GM12891 (cell line): ENCODE results near the gene ASXL1.

Experiments
- DNase-seq: peaks from one replicate; pipeline ENCODE4 v3.0.0; 2011; ENCODE audit warnings: low spot score; ENCODE audit not compliant: insufficient read length
- FAIRE-seq: peaks from 2 replicates; lab custom pipeline; 2011; peaks lifted over from hg19 to GRCh38; lab: Jason Lieb, UNC
- PAX5 ChIP-seq: IDR thresholded peaks from 2 replicates; pipeline ENCODE4 v1.6.1; 2011; ENCODE audit warnings: low read length, moderate library complexity, mild to moderate bottlenecking; ENCODE audit not compliant: insufficient read depth, severe bottlenecking
- POLR2A ChIP-seq: IDR thresholded peaks from 2 replicates; pipeline ENCODE4 v1.6.1; 2011; ENCODE audit warnings: low read depth, low read length, control low read depth
- POLR2AphosphoS5 ChIP-seq: IDR thresholded peaks from 2 replicates; pipeline ENCODE4 v1.6.1; 2011; ENCODE audit warnings: low read depth, low read length, control low read depth
- POU2F2 ChIP-seq: IDR thresholded peaks from 2 replicates; pipeline ENCODE4 v1.6.1; 2011; ENCODE audit warnings: low read depth, mild to moderate bottlenecking, control low read depth, low read length, moderate library complexity
- SPI1 ChIP-seq: IDR thresholded peaks from 2 replicates; pipeline ENCODE4 v1.6.1; 2011; ENCODE audit warnings: low read depth, low read length, control low read depth
- TAF1 ChIP-seq: IDR thresholded peaks from 2 replicates; pipeline ENCODE4 v1.6.1; 2011; ENCODE audit warnings: low read depth, low read length, control low read depth

The ASXL1 gene

GRCh38 chr20:32466739-32467505 lies 108.8 kb downstream of the ASXL1 start:
- no peak for DNase-seq
- TF ChIP-seq SPI1 (no peak), POLR2AphosphoS5 (no peak), POLR2A (no peak), TAF1 (no peak), POU2F2 (no peak), PAX5 (no peak)
- no peak for FAIRE-seq

- DNase-seq (no peak), FAIRE-seq (no peak)
- TF ChIP-seq POLR2A (no peak), SPI1 (no peak), POU2F2 (no peak), POLR2AphosphoS5 (no peak), TAF1 (no peak), PAX5 (no peak)
Observed at GRCh38 chr20:32467506-32468312, 109.6 kb downstream of the ASXL1 start.

- DNase-seq = no peak
- FAIRE-seq = no peak
- TF ChIP-seq SPI1 = no peak
- TF ChIP-seq POU2F2 = no peak
- TF ChIP-seq POLR2A = no peak
- TF ChIP-seq TAF1 = no peak
- no peak for TF ChIP-seq POLR2AphosphoS5
- TF ChIP-seq PAX5 = no peak
Observed at GRCh38 chr20:32468313-32468640, 110.1 kb downstream of the ASXL1 start.

DNA sequence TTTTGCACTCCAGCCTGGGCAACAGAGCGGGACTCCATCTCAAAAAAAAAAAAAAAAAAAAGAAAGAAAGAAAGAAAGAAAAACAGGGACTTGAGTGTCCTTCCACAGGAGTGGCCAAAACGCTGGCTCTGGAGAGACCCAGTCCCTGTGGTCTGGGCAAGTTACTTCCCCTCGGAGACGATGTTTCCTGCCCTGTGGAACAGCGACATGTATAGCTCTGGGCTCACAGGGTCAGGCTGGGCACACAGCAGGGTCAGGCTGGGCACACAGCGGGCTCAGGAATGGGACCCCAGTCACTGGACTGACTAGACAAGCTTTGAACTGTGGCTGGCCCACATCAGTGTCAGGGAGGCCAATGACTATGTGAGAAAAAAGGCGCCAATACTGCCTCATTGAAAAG lies 110.7 kb downstream of the ASXL1 start:
- DNase-seq (no peak), FAIRE-seq (no peak)
- no peak for TF ChIP-seq POLR2AphosphoS5
- TF ChIP-seq POLR2A = no peak
- TF ChIP-seq SPI1 = no peak
- no peak for TF ChIP-seq POU2F2
- TF ChIP-seq PAX5 = no peak
- no peak for TF ChIP-seq TAF1

DNA sequence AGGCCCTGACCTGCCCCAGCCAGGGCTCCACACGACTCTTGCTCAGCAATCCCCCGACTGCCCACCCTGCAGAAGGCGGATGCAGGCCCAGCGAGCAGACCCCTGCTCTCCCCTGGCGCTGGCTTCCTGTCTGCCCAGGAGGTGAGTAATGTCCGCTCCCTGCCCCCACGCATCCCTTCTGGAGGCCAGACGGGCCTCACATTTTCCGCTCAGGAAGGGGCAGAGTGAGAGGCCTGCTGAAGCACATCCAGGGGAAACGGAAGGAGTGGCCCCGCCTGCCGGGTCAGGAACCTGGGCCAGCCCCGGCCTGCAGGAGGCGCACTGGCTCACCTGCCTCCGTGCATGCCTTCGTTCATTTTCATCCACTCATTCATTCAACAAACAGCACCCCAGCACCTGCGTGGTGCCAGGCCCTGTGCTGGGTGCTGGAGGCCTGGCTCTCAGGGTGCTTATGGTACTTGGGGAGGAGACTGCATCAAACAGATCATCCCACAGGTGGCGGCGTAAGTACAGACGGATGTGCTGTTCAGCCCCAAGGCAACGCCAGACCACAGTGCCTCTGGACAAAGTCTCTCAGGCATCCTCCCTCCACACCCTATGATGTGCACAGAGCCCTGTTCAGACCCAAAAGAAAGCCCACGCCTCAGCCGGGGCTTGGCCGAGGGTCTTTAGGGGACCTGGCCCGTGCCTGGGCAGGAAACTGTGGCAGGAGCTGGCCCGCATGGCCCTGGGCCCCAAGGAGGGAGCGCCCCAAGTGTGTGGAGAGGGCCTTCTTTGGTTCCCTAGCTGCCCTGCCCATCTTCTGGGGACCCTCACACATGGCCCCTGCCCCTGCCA lies 112.1 kb downstream of the ASXL1 start:
- TF ChIP-seq SPI1 = no peak
- peak; percentile 74 for DNase-seq
- no peak for FAIRE-seq

DNA sequence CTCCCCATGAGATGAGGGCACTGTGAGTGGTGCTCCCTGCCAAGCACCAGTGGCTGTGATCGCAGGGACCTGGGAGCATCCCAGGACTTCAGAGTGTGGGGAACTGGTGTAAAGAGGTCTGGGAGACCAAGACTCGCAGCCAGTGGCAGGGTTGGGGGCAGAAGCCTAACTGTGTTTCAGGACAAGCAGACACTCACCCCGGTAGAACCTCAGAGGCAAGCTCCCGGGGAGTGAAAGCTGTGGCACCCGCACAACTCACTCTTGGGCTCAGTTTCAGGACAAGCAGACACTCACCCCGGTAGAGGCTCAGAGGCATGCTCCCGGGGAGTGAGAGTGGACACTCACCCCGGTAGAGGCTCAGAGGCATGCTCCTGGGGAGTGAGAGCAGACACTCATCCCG lies 112.8 kb downstream of the ASXL1 start:
- DNase-seq (no peak), FAIRE-seq (no peak)

DNA sequence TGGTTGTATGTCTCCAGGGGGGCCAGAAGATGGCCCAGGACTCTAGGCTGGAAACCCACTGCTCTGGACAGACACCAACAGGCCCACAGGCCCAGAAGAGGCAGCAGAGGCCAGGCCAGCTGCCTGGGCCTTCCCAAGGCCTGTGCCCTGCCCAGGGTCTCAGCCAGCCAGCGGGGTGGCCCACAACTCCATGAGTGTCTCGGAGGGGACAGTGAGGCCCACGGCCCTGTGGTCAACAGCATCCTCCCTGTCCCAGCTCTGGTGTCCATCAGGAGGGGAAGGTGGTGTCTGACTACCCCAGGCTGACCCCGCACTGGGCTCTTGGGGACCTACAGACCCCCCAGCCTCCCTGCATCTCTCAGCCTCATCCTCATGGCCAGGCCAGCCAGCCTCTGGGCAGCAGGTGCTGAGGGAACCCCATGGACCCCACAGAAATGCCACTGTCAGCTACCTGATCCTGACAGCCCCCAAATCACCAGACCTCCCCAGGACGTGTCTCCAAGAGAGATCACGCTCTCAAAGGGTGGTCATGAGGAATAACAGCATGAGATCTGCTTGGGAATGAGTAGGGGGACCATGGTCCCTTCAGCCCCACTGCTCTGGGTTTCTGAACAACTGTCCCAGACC lies 114.6 kb downstream of the ASXL1 start:
- TF ChIP-seq TAF1 = no peak
- TF ChIP-seq PAX5 = no peak
- no peak for TF ChIP-seq POLR2AphosphoS5
- TF ChIP-seq POU2F2 = no peak
- TF ChIP-seq POLR2A = no peak
- TF ChIP-seq SPI1 = no peak
- FAIRE-seq = no peak

More for the DNA sequence above, 112.8 kb downstream of the ASXL1 start:
- TF ChIP-seq POU2F2 = no peak
- no peak for TF ChIP-seq TAF1
- TF ChIP-seq SPI1 = no peak

DNA sequence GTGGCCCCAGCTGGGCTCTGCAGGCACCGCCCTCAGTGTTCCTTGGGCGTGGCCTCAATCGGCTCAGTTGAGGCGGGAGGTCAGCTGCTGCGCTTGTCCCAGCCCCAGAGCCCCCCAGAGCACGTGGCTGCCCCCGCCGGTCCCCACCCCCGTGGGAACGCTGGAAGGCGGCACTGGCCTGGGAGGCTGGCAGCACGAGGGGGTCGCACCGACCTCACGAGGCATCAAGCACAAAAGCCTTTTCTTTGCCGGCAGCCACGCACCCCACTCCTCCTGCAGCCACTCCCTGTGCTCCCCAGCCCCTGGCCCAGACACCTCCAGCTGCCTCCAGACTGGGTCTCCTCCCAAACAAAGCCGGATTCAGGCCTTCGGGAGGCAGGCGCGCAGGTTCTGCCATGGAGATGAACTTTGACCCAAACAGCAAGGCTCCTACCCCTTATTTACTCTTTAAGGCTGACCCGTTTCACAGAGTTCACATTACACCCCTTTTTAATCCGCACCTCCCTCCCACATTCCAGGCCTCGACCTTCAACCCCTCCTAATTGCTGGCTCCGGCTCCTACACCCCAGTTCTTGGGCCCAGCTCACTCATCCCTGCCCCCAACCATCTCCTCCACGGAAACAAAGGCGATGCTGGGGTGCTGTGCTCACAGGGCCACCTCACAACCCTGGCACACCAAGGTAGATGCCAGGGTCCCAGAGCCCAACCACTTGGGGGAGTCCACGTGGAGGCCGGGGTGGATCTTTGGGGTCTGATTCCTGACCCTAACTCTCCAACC lies 115.3 kb downstream of the ASXL1 start:
- FAIRE-seq = no peak
- TF ChIP-seq POU2F2 = no peak
- TF ChIP-seq PAX5 = no peak
- no peak for TF ChIP-seq POLR2A
- TF ChIP-seq SPI1 = no peak
- TF ChIP-seq TAF1 = no peak
- TF ChIP-seq POLR2AphosphoS5 = no peak
- no peak for DNase-seq

More for the DNA sequence above, 114.6 kb downstream of the ASXL1 start:
- DNase-seq = no peak
